Left lobe of liver (tissue), 1 donor: ENCODE data around the gene SEMA4D. TPM values are rescaled to one million over a fixed set of nuclear protein-coding genes. Genes with fewer than 3 reads are reported as not detected.

Experiments
- total RNA-seq: library from RNA; stranded (reverse); gene quantifications from one replicate; pipeline ENCODE4 v1.2.1, GENCODE V29; 2021
- donor health status: DM: no; HTN: yes; CAD: no.

The SEMA4D gene
- total RNA-seq, 1 donor from 2014 or later: 3.9 TPM

Other genes with a start within 250 kb of the SEMA4D start
- gene CKS2, start 186.9 kb downstream of the SEMA4D start, total RNA-seq: 4.4 TPM
- gene SECISBP2, start 179.6 kb downstream of the SEMA4D start, total RNA-seq: 19.1 TPM
- 17.5 TPM for gene GADD45G, start 106.9 kb upstream of the SEMA4D start, total RNA-seq